Embryonic facial prominence (tissue), 1 donor: ENCODE results near the gene PIWIL4.
A peak's percentile ranks its signal among the peaks of the same experiment; 100 is the strongest.

Experiments used
- DNase-seq: peaks from one replicate; pipeline ENCODE4 v3.0.0-alpha.2; 2016; ENCODE audit errors: extremely low spot score

Gene PIWIL4

DNA sequence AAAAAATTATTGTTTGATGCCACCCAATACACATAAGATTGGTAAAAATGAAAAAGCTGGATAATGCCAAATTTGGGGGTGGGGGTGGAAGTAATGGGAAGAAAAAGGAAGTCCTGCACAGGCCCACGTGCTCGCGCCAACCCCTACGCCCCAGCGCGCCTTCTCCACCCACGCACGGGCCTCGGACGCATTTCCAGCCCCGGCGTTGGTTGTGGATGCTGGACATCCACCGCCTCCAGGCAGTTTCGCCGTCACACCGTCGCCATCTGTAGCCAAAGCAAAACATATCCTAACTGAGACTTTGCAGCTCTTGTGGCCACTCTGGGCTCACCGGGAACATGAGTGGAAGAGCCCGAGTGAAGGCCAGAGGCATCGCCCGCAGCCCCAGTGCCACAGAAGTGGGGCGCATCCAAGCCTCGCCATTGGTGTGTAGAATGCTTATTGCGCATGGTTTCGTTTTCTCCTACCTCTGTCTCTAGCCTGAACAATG, at the start of gene PIWIL4:
Gene PIWIL4, plus strand, starts transcription at position 188 of the 490 bp plus-strand sequence. Its CDS starts 151 bp downstream, at position 339.
- no peak for DNase-seq

DNA sequence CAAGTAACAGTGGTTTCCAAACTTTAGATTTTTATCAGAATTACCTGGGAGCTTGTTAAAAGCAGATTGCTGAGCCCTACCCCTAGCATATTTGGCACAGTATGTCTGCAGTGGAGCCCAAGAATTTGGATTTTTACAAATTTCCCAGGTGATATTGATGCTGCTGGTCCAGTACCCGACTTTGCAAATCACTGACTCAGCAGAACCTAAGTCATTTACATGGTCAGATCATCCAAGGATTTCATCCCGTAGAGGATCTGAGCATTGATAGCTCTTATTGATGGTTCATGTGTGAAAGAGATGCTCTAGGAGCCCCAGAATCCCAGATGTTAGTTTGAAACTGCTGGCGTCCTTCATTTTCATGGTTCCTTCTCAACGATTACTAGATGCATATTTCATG, 48.9 kb upstream of the PIWIL4 start:
- no peak for DNase-seq

DNA sequence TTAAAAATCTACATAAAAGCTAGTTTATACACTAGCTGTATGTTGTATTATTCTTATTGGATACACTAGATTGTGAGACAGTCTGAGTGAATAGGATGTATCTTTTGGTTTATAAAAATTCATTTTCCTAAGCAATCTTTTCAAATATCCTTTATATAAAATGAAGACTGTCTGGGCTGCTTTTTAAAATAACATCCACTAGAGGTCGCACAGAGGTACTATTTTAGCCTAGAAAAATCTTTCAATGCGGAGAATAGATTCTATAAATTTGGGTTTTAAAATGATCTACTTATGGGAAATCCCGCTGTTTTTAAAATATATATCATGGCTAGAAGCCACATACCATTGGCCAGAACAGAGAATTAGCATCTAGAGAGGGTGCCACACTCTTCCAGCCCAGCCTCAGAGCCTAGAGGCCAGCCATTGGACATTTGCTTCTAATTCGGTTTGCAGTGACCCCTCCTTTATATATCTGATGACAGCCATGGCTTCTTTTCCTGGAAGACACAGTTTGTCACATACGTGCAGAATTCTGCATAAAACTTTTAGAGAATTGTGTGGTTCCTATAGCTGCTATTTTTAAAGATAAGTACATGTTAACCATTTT, 47.6 kb upstream of the PIWIL4 start:
- peak; percentile 44 for DNase-seq

DNA sequence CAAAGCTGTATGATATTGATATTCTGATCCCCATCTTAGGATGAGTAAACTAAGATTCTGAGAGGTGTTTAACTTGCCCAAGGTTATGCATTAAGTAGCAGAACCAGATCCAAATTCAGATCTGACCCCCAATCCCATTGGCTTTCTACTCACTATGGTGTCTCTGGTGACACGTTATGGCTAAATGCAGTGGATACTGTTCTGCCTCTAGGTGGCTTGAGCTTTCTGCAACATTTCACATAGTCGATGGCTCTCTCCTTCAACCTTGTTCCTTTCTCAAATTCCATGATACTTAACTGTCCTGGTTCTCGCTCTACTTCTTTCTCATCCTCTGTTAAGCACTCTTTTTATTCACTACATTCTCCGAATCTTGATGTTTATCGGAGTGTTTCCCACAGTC, 45.5 kb upstream of the PIWIL4 start:
- no peak for DNase-seq

DNA sequence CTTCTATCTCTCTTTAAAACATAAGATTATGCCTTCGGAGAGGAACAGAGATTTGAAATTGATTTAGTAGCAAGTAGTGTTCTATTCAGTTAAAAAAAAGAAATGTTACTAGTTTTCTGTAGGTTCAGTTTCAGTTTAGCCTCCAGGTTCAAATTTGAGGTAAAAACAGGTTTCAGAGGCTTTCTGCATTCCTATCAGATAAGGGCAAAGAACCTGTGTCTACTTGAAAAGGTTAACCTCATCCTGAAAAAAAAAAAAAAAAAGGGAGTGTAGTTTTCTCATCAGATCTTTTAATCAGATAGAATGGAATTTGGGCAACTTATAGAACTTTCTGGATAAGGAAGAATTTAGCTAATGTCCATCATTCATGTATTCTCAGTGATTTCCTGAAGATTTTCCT, 42.8 kb upstream of the PIWIL4 start:
- no peak for DNase-seq

DNA sequence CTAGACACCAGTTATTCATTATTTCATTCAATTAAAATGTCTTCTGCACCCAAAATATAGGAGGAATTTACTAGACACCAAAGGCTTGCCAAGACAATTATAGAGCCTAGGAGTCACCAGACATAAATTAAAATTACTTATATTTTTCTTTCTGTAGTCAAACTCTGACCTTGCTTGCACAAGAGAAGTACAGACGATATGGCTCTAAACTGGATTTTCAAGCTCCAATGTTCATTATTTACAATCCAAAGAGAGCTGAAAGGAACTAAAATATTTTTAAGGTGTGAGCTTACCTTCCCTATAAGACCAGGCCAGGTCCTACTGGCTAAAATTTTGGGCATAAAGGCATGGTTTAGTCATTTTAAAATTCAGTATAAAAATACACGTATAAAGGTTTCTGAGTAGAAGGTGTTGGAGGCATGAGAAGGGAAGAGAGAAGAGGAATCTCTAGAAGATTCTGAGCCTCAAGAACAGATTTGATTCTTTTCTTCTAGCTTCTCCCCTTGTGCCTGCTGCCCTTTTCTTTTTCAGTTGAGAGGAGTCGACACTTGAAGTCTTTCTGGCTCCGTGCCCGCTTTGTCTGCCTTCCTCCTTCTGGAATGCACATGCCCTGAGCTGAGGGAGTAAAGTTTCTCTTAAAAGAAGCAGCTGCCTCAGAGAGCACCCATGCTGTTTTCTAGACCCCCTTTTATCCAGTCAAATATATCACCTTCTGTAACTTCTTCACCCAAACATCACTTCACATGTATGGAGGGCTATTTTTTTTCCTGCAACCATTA, 41.4 kb upstream of the PIWIL4 start:
- peak; percentile 49 for DNase-seq

DNA sequence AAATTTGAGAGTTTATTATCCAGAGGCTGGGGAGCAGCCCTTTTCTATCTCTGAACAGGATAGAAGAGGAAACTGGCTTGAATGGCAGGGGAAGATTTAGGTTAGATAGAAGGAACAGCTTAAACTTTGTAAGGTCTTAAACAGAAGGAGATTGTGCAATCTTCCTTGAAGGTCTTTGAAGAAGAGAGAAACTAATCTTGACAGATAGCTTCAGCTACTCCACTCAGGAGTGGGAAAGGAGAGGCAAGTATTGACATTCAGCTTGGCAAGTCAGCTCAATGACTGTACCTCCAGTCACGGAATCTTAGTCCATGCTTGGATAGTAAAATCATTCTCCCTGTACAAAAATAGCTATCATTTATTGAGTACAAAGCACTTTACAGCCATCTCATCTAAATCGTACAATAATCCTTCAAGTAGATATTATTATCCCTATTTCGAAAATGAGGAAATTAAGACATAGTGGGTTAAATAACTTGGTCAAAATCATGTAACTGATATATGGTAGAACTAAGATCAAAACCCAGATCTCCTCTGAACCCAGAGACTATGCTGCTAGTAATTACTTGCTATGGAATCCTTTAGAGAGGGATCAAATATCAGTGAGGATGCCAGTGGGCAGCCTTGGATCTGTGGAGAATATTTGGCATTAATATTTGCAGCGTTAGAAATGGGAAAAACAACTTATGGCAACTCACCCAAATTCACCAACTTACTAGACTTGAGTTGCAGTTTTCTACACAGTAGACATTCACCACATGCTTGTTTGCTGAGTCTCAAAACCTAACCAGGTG, 40.3 kb upstream of the PIWIL4 start:
- no peak for DNase-seq

DNA sequence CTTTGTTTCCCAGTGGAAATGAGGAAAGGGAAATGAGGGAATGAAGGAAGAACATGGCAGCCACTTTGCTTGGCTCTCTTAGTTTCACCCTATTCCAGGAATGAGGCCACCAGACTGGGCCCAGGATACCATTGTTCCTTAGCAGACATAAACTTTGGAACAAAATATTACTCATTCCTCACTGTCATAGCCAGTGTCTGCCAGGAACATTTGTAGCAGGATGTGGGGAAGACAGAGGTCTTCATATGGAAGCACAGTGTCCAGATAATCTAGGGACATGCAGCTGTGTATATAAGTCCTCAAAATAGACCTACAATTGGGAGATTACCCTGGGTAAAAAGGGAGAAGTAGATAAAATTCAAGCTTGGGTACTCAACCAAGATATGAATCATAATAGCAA, 38.6 kb upstream of the PIWIL4 start:
- no peak for DNase-seq

DNA sequence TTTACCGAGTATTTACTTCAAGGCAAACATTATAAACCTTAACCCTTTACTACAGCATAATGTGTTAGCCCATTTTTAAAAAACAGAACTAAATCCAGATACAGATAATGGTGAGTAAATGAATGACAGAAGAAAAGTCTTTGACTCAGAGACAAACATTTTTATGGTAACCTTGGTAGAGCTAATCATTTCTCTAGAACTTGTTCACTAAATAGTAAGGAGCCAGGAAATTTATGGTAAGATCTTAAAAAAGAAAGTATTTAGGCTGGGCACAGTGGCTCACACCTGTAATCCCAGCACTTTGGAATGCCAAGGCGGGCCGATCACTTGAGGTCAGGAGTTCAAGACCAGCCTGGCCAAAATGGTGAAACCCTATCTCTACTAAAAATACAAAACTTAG, 35.0 kb upstream of the PIWIL4 start:
- no peak for DNase-seq

DNA sequence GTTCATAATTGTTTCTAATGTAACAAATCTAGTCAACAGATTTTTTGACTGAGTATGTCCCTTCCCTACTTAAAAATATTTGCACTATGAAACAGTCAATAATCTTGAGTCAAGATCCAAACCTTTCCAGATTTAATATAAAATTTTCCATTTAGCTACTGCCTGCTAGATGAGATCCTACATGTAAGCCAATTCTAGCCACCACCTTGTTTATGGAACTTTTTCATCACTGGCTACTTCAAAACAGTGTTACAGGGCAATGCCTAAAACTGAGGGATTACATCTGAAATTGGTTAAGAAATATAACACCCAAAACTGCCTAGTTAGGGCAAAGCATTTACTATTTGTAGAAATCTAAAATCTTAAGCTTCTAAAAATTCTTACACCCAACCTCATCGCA, 34.0 kb upstream of the PIWIL4 start:
- DNase-seq, result no peak

DNA sequence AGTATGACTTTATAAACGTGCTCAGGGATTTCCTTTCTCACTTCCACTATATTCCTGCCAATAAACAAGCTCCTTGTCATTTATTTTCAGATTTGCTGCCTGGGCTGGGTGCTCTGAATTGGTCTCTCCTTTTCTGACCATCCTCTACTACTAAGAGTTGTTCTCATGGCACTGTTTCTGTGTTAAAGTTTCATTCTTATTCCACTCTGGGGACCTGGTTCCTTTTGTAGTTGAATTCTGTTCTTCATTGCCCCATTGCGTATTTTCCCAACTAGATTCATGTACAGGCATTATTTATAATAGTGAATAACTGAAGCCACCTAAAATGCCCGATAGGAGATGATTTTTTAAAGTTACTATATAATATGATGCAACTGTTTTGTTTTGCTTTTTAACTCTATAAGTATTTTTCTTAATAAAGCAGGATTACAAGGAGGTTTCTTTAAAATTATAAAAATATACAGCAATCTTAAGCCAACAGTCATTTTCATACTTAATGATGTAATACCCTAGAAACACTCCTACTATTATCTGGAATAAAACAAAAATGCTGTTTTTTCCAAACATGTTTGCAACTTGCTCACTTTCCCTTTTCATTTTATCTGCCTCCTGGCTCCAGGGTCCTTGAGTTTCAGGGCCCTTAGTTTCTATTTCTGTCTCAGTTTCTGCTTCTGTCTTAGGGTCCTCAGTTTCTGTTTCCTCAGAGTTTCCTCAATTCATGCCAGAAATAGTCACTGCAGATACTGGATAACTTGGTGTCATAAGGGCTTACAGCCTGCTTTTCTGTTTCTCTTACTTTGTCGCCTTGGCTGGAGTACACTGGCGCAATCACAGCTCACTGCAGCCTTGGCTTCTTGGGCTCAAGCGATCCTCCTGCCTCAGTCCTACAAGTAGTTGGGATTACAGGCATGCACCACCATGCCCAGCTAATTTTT, 33.2 kb upstream of the PIWIL4 start:
- DNase-seq, result no peak

DNA sequence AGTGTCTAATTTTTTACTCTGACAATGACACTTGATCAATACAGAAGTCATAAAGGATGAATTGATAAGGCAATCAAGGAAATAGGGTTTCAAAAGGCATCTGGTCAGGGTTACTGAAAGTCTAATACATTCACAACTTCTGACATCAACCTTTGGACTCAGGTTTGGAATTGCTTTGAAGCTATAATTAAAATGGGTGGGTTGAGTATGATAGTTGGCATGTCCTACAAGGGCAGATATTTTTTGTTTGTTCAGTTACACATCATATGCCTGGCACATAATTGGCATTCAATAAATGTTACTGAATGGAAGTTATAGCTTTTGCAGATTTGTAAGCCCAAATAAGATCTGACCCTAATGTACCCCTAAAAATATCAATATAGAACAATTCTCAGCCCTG, 30.8 kb upstream of the PIWIL4 start:
- DNase-seq, result no peak

DNA sequence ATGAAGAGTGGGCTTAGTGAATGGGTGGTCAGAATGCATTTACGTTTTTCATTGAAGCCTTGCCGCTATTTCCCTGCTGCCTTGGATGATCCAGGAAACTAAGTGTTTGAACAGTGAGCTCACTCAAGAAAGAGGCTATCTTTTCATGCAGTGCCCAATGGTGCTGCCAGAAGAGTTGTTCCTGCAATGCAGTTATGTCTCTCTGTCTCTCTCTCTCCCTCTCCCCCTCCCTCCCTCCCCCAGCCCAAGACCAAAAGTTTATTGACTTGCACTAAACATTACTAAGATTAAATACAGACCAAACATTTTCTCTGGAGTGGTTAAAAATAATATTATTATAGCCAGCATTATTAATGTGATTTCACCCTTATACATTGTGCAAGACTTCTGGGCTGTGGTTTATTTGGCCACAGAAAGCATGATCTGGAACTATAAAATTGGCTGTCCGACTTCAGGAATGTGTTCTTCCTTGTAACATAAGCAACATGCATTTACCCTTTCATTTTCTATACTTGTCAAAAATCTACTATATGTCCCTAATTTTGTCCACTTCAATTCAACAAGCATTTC, 30.1 kb upstream of the PIWIL4 start:
- DNase-seq, result no peak

DNA sequence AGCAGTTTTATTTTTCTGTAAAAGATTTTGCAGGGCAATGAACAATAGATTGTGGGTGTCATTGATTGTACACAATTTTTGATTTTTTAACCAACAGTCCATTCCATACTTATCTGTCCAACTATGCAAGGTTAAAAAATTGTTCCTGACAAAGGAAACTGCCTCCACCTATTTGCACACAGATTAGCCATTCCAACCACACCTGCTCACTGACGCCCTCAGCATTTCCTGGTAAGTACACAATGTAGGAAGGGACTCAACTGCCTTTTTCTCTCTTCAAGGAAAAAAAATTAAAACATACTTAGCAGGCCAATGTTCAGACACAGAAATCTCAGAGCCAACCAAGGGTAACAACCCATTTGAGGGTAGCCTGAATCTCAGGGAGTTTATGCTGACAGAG, 27.7 kb upstream of the PIWIL4 start:
- no peak for DNase-seq

DNA sequence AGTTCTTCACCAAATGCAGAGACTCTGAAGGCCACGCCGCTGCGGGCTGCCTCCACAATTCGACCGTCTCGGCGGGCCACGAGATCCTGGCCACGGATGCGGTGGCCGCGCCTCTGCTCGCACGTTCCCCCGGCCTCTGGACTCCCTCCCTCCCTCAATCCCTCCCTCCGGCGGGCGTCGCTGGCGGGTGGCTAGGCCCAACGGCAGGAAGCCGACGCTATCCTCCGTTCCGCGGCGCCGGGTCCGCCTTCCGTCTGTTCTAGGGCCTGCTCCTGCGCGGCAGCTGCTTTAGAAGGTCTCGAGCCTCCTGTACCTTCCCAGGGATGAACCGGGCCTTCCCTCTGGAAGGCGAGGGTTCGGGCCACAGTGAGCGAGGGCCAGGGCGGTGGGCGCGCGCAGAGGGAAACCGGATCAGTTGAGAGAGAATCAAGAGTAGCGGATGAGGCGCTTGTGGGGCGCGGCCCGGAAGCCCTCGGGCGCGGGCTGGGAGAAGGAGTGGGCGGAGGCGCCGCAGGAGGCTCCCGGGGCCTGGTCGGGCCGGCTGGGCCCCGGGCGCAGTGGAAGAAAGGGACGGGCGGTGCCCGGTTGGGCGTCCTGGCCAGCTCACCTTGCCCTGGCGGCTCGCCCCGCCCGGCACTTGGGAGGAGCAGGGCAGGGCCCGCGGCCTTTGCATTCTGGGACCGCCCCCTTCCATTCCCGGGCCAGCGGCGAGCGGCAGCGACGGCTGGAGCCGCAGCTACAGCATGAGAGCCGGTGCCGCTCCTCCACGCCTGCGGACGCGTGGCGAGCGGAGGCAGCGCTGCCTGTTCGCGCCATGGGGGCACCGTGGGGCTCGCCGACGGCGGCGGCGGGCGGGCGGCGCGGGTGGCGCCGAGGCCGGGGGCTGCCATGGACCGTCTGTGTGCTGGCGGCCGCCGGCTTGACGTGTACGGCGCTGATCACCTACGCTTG, 23.2 kb upstream of the PIWIL4 start, which contains the start of gene FUT4:
Gene FUT4, plus strand, starts transcription at position 227 of the 951 bp plus-strand sequence. Its CDS starts 213 bp downstream, at position 440.
- DNase-seq, result peak; percentile 58

DNA sequence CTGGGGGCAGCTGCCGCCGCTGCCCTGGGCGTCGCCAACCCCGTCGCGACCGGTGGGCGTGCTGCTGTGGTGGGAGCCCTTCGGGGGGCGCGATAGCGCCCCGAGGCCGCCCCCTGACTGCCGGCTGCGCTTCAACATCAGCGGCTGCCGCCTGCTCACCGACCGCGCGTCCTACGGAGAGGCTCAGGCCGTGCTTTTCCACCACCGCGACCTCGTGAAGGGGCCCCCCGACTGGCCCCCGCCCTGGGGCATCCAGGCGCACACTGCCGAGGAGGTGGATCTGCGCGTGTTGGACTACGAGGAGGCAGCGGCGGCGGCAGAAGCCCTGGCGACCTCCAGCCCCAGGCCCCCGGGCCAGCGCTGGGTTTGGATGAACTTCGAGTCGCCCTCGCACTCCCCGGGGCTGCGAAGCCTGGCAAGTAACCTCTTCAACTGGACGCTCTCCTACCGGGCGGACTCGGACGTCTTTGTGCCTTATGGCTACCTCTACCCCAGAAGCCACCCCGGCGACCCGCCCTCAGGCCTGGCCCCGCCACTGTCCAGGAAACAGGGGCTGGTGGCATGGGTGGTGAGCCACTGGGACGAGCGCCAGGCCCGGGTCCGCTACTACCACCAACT, 22.4 kb upstream of the PIWIL4 start:
- no peak for DNase-seq

DNA sequence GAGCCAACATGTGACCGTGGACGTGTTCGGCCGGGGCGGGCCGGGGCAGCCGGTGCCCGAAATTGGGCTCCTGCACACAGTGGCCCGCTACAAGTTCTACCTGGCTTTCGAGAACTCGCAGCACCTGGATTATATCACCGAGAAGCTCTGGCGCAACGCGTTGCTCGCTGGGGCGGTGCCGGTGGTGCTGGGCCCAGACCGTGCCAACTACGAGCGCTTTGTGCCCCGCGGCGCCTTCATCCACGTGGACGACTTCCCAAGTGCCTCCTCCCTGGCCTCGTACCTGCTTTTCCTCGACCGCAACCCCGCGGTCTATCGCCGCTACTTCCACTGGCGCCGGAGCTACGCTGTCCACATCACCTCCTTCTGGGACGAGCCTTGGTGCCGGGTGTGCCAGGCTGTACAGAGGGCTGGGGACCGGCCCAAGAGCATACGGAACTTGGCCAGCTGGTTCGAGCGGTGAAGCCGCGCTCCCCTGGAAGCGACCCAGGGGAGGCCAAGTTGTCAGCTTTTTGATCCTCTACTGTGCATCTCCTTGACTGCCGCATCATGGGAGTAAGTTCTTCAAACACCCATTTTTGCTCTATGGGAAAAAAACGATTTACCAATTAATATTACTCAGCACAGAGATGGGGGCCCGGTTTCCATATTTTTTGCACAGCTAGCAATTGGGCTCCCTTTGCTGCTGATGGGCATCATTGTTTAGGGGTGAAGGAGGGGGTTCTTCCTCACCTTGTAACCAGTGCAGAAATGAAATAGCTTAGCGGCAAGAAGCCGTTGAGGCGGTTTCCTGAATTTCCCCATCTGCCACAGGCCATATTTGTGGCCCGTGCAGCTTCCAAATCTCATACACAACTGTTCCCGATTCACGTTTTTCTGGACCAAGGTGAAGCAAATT, 21.7 kb upstream of the PIWIL4 start:
- no peak for DNase-seq

DNA sequence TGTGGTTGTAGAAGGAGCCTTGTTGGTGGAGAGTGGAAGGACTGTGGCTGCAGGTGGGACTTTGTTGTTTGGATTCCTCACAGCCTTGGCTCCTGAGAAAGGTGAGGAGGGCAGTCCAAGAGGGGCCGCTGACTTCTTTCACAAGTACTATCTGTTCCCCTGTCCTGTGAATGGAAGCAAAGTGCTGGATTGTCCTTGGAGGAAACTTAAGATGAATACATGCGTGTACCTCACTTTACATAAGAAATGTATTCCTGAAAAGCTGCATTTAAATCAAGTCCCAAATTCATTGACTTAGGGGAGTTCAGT, 21.1 kb upstream of the PIWIL4 start:
- DNase-seq, result no peak

DNA sequence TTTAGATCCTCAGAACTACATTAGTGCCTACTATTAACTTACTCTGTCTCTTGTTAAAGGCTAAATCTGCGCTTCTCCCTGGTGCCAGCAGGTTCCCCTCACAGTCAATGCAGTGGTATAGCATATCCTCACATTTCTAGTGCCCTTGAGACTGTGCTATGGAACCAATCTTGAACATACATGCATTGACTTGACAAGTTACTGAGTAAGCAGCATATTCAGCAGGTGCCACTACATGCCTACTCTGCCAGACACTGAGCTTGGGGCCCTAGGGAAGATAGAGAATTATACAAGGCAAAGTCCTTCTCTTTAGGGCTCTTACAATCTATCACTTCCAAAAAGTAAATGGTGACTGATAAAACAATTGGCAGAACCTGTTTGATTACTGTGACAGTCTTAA, 20.3 kb upstream of the PIWIL4 start:
- DNase-seq, result no peak
